Brain microvascular endothelial cell (primary cell): ENCODE results near the gene RABGGTA.

ENCODE experiments used
- DNase-seq: peaks from one replicate; pipeline ENCODE4 v3.0.0-alpha.2; 2020
- H3K27ac ChIP-seq: fragments of 250-450 bp; sonication (Bioruptor Pico); 2 replicates; pipeline ENCODE4 v1.5.1; 2020; ENCODE audit warnings: mild to moderate bottlenecking, moderate library complexity
- H3K27me3 ChIP-seq: fragments of 250-450 bp; sonication (Bioruptor Pico); replicated peaks from 2 replicates; pipeline ENCODE4 v1.5.1; 2020; ENCODE audit warnings: mild to moderate bottlenecking
- H3K36me3 ChIP-seq: fragments of 250-450 bp; sonication (Bioruptor Pico); replicated peaks from 2 replicates; pipeline ENCODE4 v1.5.1; 2020; ENCODE audit warnings: mild to moderate bottlenecking
- H3K4me3 ChIP-seq: 2 replicates; pipeline ENCODE4 v1.5.1; 2011; ENCODE audit warnings: low read depth, mild to moderate bottlenecking, control low read depth, low read length, moderate library complexity
- in situ Hi-C: cut with HindIII; loops from 2 replicates; pipeline ENCODE4 v1.10.0; 2017; ENCODE audit warnings: low sequenced_read_pairs, low pct_ligation_motif_present
- TF ChIP-seq, protein P1 (sequence below): IDR thresholded peaks from 2 replicates; pipeline ENCODE4 v1.5.1; 2011; ENCODE audit warnings: low read depth, mild to moderate bottlenecking, moderate library complexity, low read length, control low read depth, inconsistent platforms; ENCODE audit errors: missing control alignments

RABGGTA gene

DNA sequence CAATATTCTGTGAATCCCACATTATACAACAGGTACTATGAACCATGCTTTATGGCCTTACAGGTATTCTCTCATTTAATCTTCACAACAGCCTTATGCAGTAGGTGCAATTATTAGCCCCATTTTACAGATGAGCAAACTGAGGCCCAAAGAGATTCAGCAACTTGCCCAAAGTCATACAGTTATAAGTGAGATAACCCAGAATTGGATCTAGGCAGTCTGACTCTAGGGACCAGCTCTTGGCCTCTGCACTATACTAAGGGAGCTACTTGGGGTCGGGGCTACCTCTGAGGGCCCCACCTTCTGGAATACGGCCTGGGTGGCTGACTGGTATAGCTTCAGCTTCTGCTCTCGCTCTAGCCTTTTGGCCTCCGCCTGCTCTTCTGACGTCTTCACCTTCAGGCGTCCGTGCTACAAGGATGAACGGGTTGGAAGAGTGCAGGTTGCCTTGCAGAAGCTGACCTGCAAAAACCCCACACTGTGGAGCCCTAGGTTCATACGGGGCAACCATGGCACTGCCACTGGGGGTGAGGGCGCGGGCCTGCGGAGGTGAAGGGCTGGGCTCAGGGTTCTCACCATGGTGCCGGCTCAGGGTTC is 762 bp downstream of the RABGGTA start:
- Histone ChIP-seq H3K27me3 (no peaks in the 10 kb centered on the region), H3K36me3 (peaks cover 10% of the 10 kb centered on the region), H3K4me3 (peak overlapping the region; percentile 93), H3K27ac (peak overlapping the region; percentile 95)
- TF ChIP-seq, protein P1, sequence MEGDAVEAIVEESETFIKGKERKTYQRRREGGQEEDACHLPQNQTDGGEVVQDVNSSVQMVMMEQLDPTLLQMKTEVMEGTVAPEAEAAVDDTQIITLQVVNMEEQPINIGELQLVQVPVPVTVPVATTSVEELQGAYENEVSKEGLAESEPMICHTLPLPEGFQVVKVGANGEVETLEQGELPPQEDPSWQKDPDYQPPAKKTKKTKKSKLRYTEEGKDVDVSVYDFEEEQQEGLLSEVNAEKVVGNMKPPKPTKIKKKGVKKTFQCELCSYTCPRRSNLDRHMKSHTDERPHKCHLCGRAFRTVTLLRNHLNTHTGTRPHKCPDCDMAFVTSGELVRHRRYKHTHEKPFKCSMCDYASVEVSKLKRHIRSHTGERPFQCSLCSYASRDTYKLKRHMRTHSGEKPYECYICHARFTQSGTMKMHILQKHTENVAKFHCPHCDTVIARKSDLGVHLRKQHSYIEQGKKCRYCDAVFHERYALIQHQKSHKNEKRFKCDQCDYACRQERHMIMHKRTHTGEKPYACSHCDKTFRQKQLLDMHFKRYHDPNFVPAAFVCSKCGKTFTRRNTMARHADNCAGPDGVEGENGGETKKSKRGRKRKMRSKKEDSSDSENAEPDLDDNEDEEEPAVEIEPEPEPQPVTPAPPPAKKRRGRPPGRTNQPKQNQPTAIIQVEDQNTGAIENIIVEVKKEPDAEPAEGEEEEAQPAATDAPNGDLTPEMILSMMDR: no peak
- in situ Hi-C loops: no loop called here
- DNase-seq: no peak

DNA sequence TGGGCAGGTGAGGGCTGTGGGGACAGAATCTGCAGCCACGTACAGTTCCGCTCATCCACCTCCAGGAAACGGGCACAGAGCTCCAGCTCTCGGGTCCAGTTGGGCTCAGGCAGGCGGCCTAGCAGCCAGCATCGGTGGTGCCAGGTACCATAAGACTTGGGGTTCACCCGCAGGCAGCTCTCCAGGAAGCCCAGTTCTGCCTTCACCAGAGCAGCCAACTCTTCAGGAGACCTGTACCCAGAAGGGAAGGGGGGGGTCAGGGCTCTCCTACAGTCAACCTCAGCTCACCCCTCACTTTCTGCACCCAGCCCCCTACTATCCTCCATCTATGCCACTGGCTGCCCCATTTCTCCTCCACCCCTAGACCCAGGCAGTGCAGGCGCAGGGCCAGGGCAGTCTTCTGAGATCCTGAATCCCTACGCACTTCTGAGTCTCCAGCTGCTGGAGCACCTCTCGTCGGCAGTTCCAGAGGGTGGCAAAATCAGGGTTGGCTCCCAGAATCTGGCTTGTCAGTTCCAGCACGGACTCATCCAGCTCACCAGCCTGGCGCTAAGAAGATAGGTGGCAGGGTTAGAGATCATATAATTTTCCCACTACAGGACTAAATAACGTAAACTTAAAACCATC is 1.4 kb downstream of the RABGGTA start:
- no peak overlapping the region for H3K4me3 ChIP-seq
- no peak overlapping the region for H3K27ac ChIP-seq
- in situ Hi-C loops: no loop called here
- peaks cover 12% of the 10 kb centered on the region for H3K36me3 ChIP-seq
- TF ChIP-seq, protein P1: no peak
- H3K27me3 ChIP-seq: no peaks in the 10 kb centered on the region
- no peak for DNase-seq

DNA sequence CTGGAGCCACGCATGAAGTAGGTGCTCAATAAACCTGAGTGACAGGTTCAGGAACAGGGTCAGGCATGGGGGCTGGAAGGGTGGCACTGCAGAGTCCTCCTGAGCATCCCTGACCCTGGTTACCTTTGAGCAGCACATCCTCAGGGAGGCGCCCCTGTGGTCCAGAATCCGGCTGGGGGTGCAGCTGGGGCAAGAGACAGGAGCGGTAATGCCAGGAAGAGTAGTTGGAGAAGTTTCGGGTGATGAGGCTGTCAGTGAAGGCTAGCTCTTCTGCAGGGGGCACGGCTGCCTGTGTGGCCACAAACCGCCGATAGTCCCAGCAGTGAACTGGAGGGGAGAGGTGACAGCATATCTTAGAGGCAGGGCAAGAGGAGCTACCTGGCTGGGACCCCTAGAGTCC is 2.0 kb downstream of the RABGGTA start:
- Histone ChIP-seq H3K4me3 (no peak overlapping the region), H3K27ac (no peak overlapping the region), H3K36me3 (peaks cover 12% of the 10 kb centered on the region), H3K27me3 (no peaks in the 10 kb centered on the region)
- in situ Hi-C loops: no loop called here
- TF ChIP-seq, protein P1: no peak
- DNase-seq: no peak

DNA sequence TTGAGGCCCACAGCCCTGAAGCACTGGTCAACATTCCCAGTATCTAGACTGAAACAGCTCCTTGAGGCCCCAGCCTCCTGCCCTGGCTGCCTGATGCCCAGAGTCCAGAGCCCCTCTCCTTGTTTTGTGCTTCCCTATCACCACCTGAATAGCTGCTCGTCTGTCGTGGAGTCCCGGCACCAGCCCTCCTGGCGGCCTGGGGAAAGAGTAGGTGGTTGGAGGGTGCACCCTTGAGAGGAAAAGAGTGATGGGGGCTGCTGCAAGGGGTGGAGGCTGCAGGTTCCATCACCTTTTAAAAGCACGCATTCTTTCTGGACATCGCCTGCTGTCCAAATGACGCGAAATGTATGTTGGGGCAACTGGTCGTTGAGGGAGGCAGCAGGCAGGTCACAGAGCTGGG is 3.2 kb downstream of the RABGGTA start:
- H3K27ac ChIP-seq: no peak overlapping the region
- H3K36me3 ChIP-seq: peaks cover 12% of the 10 kb centered on the region
- in situ Hi-C loops: no loop called here
- TF ChIP-seq, protein P1: no peak
- no peak overlapping the region for H3K4me3 ChIP-seq
- DNase-seq: no peak
- H3K27me3 ChIP-seq: no peaks in the 10 kb centered on the region

DNA sequence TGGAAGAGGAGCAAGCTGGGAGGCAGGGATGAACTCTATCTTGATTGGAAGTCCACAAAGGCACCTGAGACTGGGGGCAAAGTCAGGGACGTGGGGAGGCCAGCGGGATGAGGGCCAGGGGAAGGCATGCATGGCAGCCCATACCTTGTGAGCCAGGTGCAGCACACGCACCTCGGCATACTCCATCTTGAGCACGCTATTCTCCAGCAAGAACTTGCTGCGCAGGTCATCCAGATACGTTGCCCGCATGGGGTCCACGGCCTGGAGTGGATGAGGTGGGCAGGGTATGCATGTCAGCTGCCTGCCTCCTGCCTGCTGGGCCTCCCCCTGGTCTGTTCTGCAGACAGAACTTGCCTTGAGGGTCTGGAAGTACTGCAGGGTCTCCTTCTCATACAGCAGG is 3.9 kb downstream of the RABGGTA start:
- H3K36me3 ChIP-seq: peaks cover 12% of the 10 kb centered on the region
- no peaks in the 10 kb centered on the region for H3K27me3 ChIP-seq
- no peak overlapping the region for H3K27ac ChIP-seq
- no peak overlapping the region for H3K4me3 ChIP-seq
- DNase-seq: no peak
- TF ChIP-seq, protein P1: no peak
- in situ Hi-C loops: no loop called here
